GM18907 (cell line): ENCODE measurements around the gene ZNF407.

Experiments
- ATAC-seq: cut with Tn5 transposase; IDR thresholded peaks from one replicate; pipeline ENCODE4 v1.9.1; 2021; ENCODE audit warnings: mild to moderate bottlenecking, moderate library complexity; ENCODE audit not compliant: unreplicated experiment

The ZNF407 gene

GRCh38 chr18:75064513-75064905, 466.8 kb downstream of the ZNF407 start:
- ATAC-seq = no peak

DNA sequence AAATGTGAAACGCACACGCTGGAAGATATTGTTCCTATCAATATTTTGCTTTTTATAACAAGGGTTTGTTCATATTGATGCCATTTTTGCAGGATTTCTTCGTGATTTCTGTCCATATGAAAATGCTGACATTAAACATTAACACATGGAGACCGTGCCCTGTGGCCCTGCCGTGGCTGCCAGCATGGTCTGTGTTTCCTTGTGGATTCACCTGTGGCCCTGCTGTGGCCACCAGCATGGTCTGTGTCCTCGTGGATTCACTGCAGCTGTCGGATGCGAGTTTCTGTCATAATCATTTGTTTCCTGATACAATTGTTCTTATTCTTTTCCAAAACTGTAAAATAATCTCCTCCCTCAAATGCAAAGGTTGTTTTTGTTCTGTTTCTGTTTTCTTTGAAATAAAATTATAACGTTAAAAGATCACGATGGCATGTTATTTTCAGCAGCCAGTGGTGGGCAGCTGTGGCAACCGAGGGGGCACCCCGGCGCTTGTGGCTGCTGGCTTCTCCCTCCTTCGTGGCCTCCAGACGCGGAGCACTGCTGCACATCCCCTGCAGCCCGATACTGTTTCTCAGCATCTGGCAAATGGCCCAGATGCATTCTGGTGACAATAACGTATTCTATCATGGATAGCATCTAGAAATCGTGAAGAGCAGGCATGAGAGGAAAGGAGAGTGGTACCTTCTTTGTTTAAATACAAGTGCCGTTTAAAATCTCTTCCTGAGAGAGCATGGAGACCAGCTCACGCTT, 467.8 kb downstream of the ZNF407 start:
- no peak for ATAC-seq

- no peak for ATAC-seq
Observed at GRCh38 chr18:75066021-75066880, 468.6 kb downstream of the ZNF407 start.

- ATAC-seq = no peak
Observed at GRCh38 chr18:75066936-75067335, 469.3 kb downstream of the ZNF407 start.

GRCh38 chr18:75067996-75068645, 470.5 kb downstream of the ZNF407 start:
- ATAC-seq = no peak

GRCh38 chr18:75068682-75069435, 471.2 kb downstream of the ZNF407 start:
- ATAC-seq = no peak

- no peak for ATAC-seq
Observed at GRCh38 chr18:75070235-75070624, 472.6 kb downstream of the ZNF407 start.

DNA sequence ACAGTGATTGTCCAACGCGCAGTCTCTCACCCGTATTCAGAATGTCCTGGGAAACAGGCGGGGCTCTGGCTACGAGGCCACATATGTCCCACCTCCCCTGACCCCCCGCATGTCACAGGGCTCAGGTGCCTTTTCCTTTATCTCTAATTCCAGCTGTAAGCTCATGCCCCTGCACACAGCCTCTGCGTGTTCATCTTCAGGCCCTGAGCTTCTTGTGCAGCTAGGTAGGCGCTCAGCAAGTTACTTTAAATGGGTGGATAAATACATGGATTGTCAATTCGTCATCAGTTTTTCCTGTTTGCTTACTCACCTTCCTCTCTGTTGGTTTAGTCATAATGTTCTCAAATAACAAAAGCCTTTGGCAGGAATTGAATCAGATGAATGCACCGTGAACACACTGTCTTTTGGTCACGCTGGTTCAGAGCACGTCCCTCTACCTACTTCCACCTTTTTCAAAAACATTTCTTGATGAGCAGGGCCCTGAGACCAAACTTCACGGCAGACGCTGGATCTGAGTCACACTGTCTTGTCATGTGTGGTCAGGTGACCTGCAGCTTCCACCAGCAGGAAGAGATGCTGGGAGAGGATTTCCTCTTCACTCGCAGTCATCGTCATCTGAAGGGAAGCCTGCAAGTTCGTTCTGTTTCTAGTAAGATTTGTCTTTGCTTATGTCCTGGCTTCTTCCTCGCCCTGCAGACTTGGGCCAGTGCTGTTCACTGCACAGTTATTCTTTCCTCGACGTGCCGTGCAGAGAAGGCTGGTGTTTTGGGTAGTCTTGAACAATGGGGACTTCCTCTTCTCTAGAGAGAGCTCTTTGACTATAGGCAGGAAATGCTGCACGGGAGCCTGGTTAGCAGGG, 473.2 kb downstream of the ZNF407 start:
- ATAC-seq = peak; percentile 91

- no peak for ATAC-seq
Observed at GRCh38 chr18:75071484-75071785, 473.8 kb downstream of the ZNF407 start.

- no peak for ATAC-seq
Observed at GRCh38 chr18:75071866-75072671, 474.4 kb downstream of the ZNF407 start.

GRCh38 chr18:75072672-75073371, 475.2 kb downstream of the ZNF407 start:
- no peak for ATAC-seq

DNA sequence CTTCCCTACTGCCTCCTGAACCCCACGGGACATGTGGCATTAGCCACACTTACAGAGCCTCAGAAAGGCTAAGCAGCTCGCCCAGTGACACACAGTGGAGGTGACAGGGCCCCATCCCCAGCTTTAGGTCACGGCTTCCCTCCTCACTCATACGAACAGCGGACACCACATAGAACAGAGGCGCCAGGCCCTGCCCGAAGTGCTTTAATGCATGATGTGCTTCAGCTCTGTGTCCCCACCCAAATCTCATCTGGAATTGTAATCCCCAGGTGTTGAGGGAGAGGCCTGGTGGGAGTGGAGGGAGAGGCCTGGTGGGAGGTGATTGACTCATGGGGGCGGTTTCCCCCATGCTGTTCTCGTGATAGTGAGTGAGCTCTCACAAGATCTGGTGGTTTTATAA, 476.0 kb downstream of the ZNF407 start:
- no peak for ATAC-seq

DNA sequence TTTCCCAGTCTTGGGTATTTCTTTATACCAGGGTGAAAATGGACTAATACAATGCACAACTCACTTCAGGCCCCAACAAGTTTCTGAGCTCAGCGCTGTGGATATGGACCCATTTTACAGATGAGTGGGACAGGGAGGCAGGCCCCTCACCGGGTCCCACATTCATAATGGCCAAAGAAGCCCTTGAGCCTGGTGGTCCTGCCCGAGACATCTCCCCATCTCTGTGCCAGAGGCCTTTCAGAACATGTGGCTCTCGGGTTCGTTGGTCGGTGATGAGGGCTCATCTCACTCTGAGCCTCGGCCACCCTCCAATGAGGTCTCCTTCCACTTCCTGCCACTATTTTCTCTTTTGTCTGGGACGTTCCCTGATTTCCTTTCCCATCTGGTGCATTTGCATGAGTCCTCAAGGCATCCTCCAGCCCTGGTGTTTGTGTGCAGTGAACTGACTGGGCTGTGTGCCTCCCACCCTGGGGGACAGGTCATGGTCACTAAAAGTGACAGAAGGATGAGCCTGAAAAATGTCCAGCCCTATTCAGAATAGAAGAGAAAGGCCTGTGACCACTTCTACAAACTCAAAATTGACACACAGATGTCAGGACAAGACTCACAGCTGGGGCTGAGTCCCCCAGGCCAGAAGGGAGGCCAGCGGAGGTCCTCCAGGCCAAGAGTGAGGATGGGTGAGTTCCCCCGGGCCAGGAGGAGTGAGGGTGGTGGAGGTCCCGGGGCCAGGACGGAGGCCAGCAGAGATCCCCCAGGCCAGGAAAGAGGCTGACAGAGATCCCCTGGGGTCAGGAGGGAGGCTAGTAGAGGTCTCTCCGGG, 476.7 kb downstream of the ZNF407 start:
- no peak for ATAC-seq

DNA sequence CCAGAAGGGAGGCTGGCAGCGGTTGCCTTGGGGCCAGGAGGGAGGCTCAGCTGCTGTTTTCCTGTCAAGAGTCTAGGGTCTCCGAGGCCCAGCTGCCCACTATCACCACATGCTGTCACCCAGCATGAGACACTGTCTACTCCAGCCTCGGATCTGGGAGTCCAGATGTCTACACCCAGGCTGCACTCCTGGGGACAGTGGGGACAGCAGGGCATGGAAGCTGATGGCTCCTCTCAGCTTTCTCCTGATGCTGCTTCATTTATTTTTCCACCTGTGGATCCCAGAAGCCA, 477.3 kb downstream of the ZNF407 start:
- ATAC-seq = no peak

GRCh38 chr18:75075429-75075841, 477.8 kb downstream of the ZNF407 start:
- no peak for ATAC-seq

- no peak for ATAC-seq
Observed at GRCh38 chr18:75076286-75076685, 478.6 kb downstream of the ZNF407 start.

GRCh38 chr18:75081486-75081885, 483.8 kb downstream of the ZNF407 start:
- no peak for ATAC-seq

GRCh38 chr18:75083131-75083530, 485.5 kb downstream of the ZNF407 start:
- ATAC-seq = no peak
